Adrenal gland (tissue), 12 donors: ENCODE measurements around the gene EBLN2. TPM values are rescaled to one million over a fixed set of nuclear protein-coding genes. Genes with fewer than 3 reads are reported as not detected.

Source experiments
- DNase-seq, 7 donors: peaks; one replicate each; pipeline ENCODE4 v3.0.0-alpha.2; 2019 to 2020
- H3K27ac ChIP-seq, 5 donors: fragments of 200-600 bp; sonication (generic) in 4 of 5; 1 replicate in 3 of 5; 2 replicates in 2 of 5; pipeline versions ENCODE4 v1.5.1 to v1.8.0; 2016 to 2020; ENCODE audit warnings: mild to moderate bottlenecking in 1 of 5
- H3K27me3 ChIP-seq: fragments of 200-600 bp; 2 replicates; pipeline ENCODE4 v1.8.0; 2021
- H3K36me3 ChIP-seq, 2 donors: fragments of 200-600 bp; replicated peaks in 1 of 2; 1 replicate in 1 of 2; 2 replicates in 1 of 2; pipeline versions ENCODE4 v1.5.1 to v1.8.0; 2018 to 2022
- H3K4me1 ChIP-seq, 2 donors: fragments of 200-600 bp; replicated peaks in 1 of 2; 1 replicate in 1 of 2; 2 replicates in 1 of 2; pipeline versions ENCODE4 v1.5.1 to v1.8.0; 2018 to 2021
- H3K4me3 ChIP-seq, 4 donors: fragments of 200-600 bp; sonication (generic) in 3 of 4; one replicate each; pipeline ENCODE4 v1.5.1; 2016 to 2018
- H3K9me3 ChIP-seq, 3 donors: fragments of 200-600 bp; sonication (generic) in 1 of 3; replicated peaks in 1 of 3; 1 replicate in 2 of 3; 2 replicates in 1 of 3; pipeline versions ENCODE4 v1.5.1 to v1.8.0; 2016 to 2021
- POLR2A ChIP-seq, 2 donors: fragments of 450-650 bp; IDR thresholded peaks; one replicate each; pipeline ENCODE4 v1.6.1; 2017; ENCODE audit warnings: antibody characterized with exemption in 2 of 2, mild to moderate bottlenecking in 2 of 2, moderate library complexity in 1 of 2
- WGBS, 4 donors: extraction: QIAGEN DNeasy Blood & Tissue Kit in 2 of 4; methylation state at CpG; one replicate each; pipeline versions ENCODE4 v1.1.5 to v1.1.7; 2013 to 2017; 5-methylcytosine and 5-hydroxymethylcytosine counted together
- intact Hi-C, 2 donors: fragments of 100-400 bp; cut with DNase I; formaldehyde crosslinking; loops; one replicate each; pipeline versions ENCODE4 v1.14.1 to v1.15.0; 2022 to 2023
- polyA plus RNA-seq, 3 donors: library from polyadenylated mRNA; stranded (reverse); fragments of 200-250 nt in 2 of 3; fragments of 350-450 nt in 1 of 3; fragmentation: Illumina TruSeq in 1 of 3; extraction: RNeasy Lipid Tissue Mini Kit (QIAGEN cat#74804) in 1 of 3; gene quantifications; one replicate each; pipeline ENCODE4 v1.2.3, GENCODE V29; 2013 to 2014
- total RNA-seq, 9 donors: library from RNA; depleted of rRNA in 4 of 9; stranded (reverse); fragments of >200 nt in 4 of 9; fragments of 120-200 nt in 1 of 9; fragmentation: NEBNext Ultra II Directional in 1 of 9; extraction: Animal tissue kit (Norgen Biotek cat#: 25700) in 1 of 9; gene quantifications; one replicate each; pipeline versions ENCODE4 v1.1.0 to v1.2.4, GENCODE V29; 2013 to 2023
- TF ChIP-seq, protein P1 (sequence below), 6 experiments: fragments of 450-650 bp in 4 of 6; fragments of 200-600 bp in 2 of 6; sonication (generic) in 1 of 6; IDR thresholded peaks; 1 replicate in 5 of 6; 2 replicates in 1 of 6; pipeline versions ENCODE4 v1.5.1 to v1.8.0; 2016 to 2021; ENCODE audit warnings: antibody characterized with exemption in 6 of 6, mild to moderate bottlenecking in 2 of 6, moderate library complexity in 1 of 6
- donor health status: healthy with polysubstance abuse.
- donor health status: Bipolar disorder and iron deficiency.
- donor health status: DM: yes; HTN: yes; CAD: no.
- donor health status: DM: no; HTN: no; CAD: no.
- donor health status: DM: no; HTN: no; CAD: no.
- donor health status: DM: yes; HTN: yes; CAD: no.

Gene EBLN2
- total and polyA plus RNA-seq, 12 donors: 0.27 to 8.9 (median 2.0) TPM

DNA sequence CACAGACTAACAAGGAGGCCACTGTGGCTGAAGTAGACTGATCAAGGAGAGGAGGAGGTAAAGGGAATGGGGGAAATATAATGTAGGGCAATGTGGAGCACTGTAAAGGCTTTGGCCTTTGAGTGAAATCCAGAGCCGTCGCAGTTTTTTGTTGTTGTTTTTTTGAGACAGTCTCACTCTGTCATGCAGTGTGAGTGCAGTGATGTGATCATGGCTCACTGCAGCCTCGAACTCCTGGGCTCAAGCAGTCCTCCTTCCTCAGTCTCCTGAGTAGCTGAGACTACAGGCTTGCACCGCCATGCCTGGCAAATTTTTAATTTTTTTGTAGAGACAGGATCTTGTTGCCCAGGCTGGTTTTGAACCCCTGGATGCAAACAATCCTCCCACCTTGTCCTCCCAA is 32.7 kb upstream of the EBLN2 start:
- intact Hi-C loops: no loop called here
- WGBS, 4 donors: 63 to 93% (median 69%) methylated on average over 4 of the region's 4 CpGs

DNA sequence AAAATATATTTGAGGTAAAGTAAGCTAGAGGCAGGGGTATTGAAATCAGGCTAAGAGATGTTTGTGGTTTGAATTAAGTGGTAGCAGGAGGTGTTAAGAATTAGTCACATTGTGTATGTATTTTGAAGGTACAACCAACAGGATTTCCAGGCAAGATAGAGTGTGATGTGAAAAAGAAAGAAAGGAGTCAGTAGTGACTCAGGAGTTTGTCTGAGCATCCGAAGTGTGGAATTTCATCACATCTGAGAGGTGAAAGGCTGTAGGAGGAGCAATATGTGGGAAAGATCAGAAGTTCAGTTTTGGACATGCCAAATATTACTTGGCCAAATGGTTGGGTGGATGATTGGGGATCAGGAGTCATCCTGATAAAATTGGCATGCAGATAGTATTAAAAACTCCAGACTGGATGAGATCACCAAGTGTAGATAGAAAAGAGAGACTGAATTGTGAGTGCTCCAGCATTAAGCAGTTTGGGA is 32.1 kb upstream of the EBLN2 start:
- peak in 3 of 7 donors; percentile 27 to 56 (median 51) for DNase-seq
- Histone ChIP-seq H3K9me3 (no peaks in the 10 kb centered on the region), H3K4me3 (no peak overlapping the region), H3K36me3 (no peaks in the 10 kb centered on the region), H3K4me1 (peaks cover 20 to 46% of the 10 kb centered on the region in 2 donors), H3K27ac (peak overlapping the region in 4 of 5 donors; percentile 4 to 76 (median 34)), H3K27me3 (no peaks in the 10 kb centered on the region)
- WGBS, 4 donors: 5 to 35% (median 28%) methylated on average over 1 of the region's 1 CpG
- intact Hi-C loops: no loop called here
- TF ChIP-seq, protein P1, sequence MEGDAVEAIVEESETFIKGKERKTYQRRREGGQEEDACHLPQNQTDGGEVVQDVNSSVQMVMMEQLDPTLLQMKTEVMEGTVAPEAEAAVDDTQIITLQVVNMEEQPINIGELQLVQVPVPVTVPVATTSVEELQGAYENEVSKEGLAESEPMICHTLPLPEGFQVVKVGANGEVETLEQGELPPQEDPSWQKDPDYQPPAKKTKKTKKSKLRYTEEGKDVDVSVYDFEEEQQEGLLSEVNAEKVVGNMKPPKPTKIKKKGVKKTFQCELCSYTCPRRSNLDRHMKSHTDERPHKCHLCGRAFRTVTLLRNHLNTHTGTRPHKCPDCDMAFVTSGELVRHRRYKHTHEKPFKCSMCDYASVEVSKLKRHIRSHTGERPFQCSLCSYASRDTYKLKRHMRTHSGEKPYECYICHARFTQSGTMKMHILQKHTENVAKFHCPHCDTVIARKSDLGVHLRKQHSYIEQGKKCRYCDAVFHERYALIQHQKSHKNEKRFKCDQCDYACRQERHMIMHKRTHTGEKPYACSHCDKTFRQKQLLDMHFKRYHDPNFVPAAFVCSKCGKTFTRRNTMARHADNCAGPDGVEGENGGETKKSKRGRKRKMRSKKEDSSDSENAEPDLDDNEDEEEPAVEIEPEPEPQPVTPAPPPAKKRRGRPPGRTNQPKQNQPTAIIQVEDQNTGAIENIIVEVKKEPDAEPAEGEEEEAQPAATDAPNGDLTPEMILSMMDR (IDR thresholded peaks at IDR 0.05): peak in 1 of 6 experiments; percentile 6
- TF ChIP-seq POLR2A (IDR thresholded peaks at IDR 0.05): no peak

More for the DNA sequence above, 32.7 kb upstream of the EBLN2 start:
- Histone ChIP-seq H3K9me3 (no peaks in the 10 kb centered on the region), H3K27me3 (no peaks in the 10 kb centered on the region), H3K27ac (peak overlapping the region in 3 of 5 donors; percentile 4 to 76 (median 61)), H3K36me3 (no peaks in the 10 kb centered on the region), H3K4me3 (no peak overlapping the region), H3K4me1 (peaks cover 21 to 52% of the 10 kb centered on the region in 2 donors)
- no peak for DNase-seq
- TF ChIP-seq, protein P1 (IDR thresholded peaks at IDR 0.05): no peak
- TF ChIP-seq POLR2A (IDR thresholded peaks at IDR 0.05): no peak

DNA sequence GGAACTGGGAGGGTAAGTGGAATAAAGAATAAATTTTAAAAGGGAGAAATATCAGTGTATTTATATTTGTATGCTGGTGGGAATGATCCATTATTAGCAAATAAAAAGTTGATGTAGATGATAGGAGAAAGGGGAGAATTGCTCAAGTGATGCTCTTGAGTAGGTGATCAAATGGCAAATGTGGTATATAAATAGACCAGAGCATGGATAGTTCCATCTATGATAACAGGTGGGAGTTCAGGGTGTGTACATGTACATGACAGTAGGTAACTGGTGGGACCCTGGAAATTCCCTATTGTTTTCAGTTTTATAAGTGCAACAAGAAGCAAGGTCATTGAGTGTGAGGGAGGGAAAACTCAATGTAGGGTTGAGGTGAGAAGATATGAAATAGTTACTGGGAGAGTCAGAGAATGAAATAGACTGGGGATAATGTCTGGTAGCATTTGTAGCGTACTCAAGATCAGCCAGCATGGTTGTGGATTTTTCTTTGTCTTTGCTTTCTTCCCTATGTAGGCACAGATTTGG is 31.3 kb upstream of the EBLN2 start:
- no peak for DNase-seq
- Histone ChIP-seq H3K27ac (peak overlapping the region in 2 of 5 donors; percentile 50 to 61), H3K4me3 (no peak overlapping the region), H3K9me3 (no peaks in the 10 kb centered on the region), H3K4me1 (peaks cover 15 to 39% of the 10 kb centered on the region in 2 donors), H3K27me3 (no peaks in the 10 kb centered on the region), H3K36me3 (no peaks in the 10 kb centered on the region)
- 90 to 100% (median 96%) methylated on average over 1 of the region's 1 CpG for WGBS, 4 donors
- no peak for TF ChIP-seq POLR2A (IDR thresholded peaks at IDR 0.05)
- TF ChIP-seq, protein P1 (IDR thresholded peaks at IDR 0.05): no peak
- intact Hi-C loops: no loop called here

DNA sequence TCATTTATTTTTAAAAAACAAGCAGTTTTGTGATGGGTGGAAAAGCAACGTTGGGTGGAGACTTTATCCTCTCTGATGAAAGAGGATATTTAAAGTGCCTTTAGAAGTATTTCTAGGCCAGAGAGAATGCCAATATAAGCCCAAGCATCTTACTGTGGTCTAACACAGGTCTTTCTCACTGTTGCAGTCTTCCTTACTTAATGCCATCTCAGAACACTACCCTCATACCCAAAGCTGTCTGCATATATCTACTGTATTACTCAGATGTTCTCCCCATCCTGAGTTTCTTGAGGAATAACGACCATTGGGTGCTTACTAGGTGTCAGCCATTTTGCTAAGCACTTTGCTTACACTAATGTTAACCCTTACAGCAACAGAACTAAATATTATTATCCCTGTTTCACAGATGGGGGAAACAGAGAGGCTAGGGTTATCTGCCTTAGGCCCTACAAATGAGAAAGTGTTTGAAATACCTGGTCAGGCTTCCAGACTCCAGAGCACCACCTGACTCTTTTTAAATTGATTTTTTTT is 29.8 kb upstream of the EBLN2 start:
- DNase-seq: no peak
- H3K4me1 ChIP-seq: peaks cover 15 to 26% of the 10 kb centered on the region in 2 donors
- TF ChIP-seq POLR2A (IDR thresholded peaks at IDR 0.05): no peak
- TF ChIP-seq, protein P1 (IDR thresholded peaks at IDR 0.05): no peak
- WGBS, 4 donors: 45 to 59% (median 53%) methylated on average over 2 of the region's 2 CpGs
- intact Hi-C loops: no loop called here
- H3K4me3 ChIP-seq: no peak overlapping the region
- no peaks in the 10 kb centered on the region for H3K27me3 ChIP-seq
- no peaks in the 10 kb centered on the region for H3K9me3 ChIP-seq
- no peak overlapping the region for H3K27ac ChIP-seq
- no peaks in the 10 kb centered on the region for H3K36me3 ChIP-seq
